ENCODE data around the gene ATP8B4. TPM values are rescaled to one million over a fixed set of nuclear protein-coding genes. Genes with fewer than 3 reads are reported as not detected.

The ATP8B4 gene
- total RNA-seq, 5 donors from 2014 or later (not counting 1 experiment from before 2014, with no cell fraction given), result 0.72 to 2.4 (median 1.3) TPM

GRCh38 chr15:50065279-50065678 is 53.8 kb downstream of the ATP8B4 start:
- POLR2A ChIA-PET, result no interaction called here
- H3K9me3 ChIP-seq, result no peaks in the 10 kb centered on the region
- Mint-ChIP-seq H3K36me3 (no peaks in the 10 kb centered on the region), H3K27me3 (peaks cover 5 to 10% of the 10 kb centered on the region in 2 donors), H3K4me3 (no peak overlapping the region), H3K9me3 (no peaks in the 10 kb centered on the region), H3K4me1 (peaks cover 0 to 3% (median 3%) of the 10 kb centered on the region in 3 donors), H3K27ac (no peak overlapping the region)
- no peak overlapping the region for H3K4me3 ChIP-seq (ENCODE audit: control insufficient read depth in 1 of 2, extremely low read depth in 1 of 2, low read length in 1 of 2)
- no peak for ATAC-seq (replicated peaks in 1 of 4)
- CTCF ChIA-PET, result no interaction called here
- H3K36me3 ChIP-seq (ENCODE audit: control insufficient read depth in 2 of 2, extremely low read depth in 1 of 2, insufficient read depth in 1 of 2, low read length in 1 of 2), result no peaks in the 10 kb centered on the region
- no peak overlapping the region for H3K27ac ChIP-seq (ENCODE audit: low read length)
- DNase-seq, result no peak
- no peaks in the 10 kb centered on the region for H3K27me3 ChIP-seq (replicated peaks in 1 of 2; ENCODE audit: control insufficient read depth in 2 of 2, extremely low read depth in 1 of 2, insufficient read depth in 2 of 2, low read length in 1 of 2)
- no CpG with 5 or more reads among the region's 2 CpGs for WGBS (ENCODE audit: insufficient coverage)
- no peaks in the 10 kb centered on the region for H3K4me1 ChIP-seq (ENCODE audit: control insufficient read depth in 1 of 2, extremely low read depth in 1 of 2, insufficient read depth in 2 of 2, low read length in 2 of 2)

GRCh38 chr15:50064673-50065072 is 54.4 kb downstream of the ATP8B4 start:
- H3K36me3 ChIP-seq (ENCODE audit: control insufficient read depth in 2 of 2, extremely low read depth in 1 of 2, insufficient read depth in 1 of 2, low read length in 1 of 2), result no peaks in the 10 kb centered on the region
- 0% methylated on average over 1 of the region's 4 CpGs for WGBS (ENCODE audit: insufficient coverage)
- Mint-ChIP-seq H3K9me3 (no peaks in the 10 kb centered on the region), H3K4me3 (no peak overlapping the region), H3K27me3 (peaks cover 5 to 10% of the 10 kb centered on the region in 2 donors), H3K4me1 (peaks cover 0 to 3% (median 3%) of the 10 kb centered on the region in 3 donors), H3K27ac (no peak overlapping the region), H3K36me3 (no peaks in the 10 kb centered on the region)
- no peak for DNase-seq
- no peak overlapping the region for H3K4me3 ChIP-seq (ENCODE audit: control insufficient read depth in 1 of 2, extremely low read depth in 1 of 2, low read length in 1 of 2)
- ChIA-PET CTCF (no interaction called here), POLR2A (no interaction called here)
- H3K27me3 ChIP-seq (replicated peaks in 1 of 2; ENCODE audit: control insufficient read depth in 2 of 2, extremely low read depth in 1 of 2, insufficient read depth in 2 of 2, low read length in 1 of 2), result no peaks in the 10 kb centered on the region
- ATAC-seq (replicated peaks in 1 of 4), result no peak
- no peak overlapping the region for H3K27ac ChIP-seq (ENCODE audit: low read length)
- no peaks in the 10 kb centered on the region for H3K9me3 ChIP-seq
- H3K4me1 ChIP-seq (ENCODE audit: control insufficient read depth in 1 of 2, extremely low read depth in 1 of 2, insufficient read depth in 2 of 2, low read length in 2 of 2), result no peaks in the 10 kb centered on the region

- H3K27me3 Mint-ChIP-seq, result peaks cover 5 to 10% of the 10 kb centered on the region in 2 donors
- H3K9me3 Mint-ChIP-seq, result no peaks in the 10 kb centered on the region
- no peak overlapping the region for H3K4me3 Mint-ChIP-seq
- Histone ChIP-seq H3K4me1 (ENCODE audit: control insufficient read depth in 1 of 2, extremely low read depth in 1 of 2, insufficient read depth in 2 of 2, low read length in 2 of 2) (no peaks in the 10 kb centered on the region), H3K4me3 (ENCODE audit: control insufficient read depth in 1 of 2, extremely low read depth in 1 of 2, low read length in 1 of 2) (no peak overlapping the region), H3K27me3 (replicated peaks in 1 of 2; ENCODE audit: control insufficient read depth in 2 of 2, extremely low read depth in 1 of 2, insufficient read depth in 2 of 2, low read length in 1 of 2) (no peaks in the 10 kb centered on the region), H3K9me3 (no peaks in the 10 kb centered on the region), H3K36me3 (ENCODE audit: control insufficient read depth in 2 of 2, extremely low read depth in 1 of 2, insufficient read depth in 1 of 2, low read length in 1 of 2) (no peaks in the 10 kb centered on the region), H3K27ac (ENCODE audit: low read length) (no peak overlapping the region)
- no CpG with 5 or more reads among the region's 2 CpGs for WGBS (ENCODE audit: insufficient coverage)
- DNase-seq (no peak), ATAC-seq (replicated peaks in 1 of 4) (no peak)
- no peak overlapping the region for H3K27ac Mint-ChIP-seq
- no peaks in the 10 kb centered on the region for H3K36me3 Mint-ChIP-seq
- POLR2A ChIA-PET, result no interaction called here
- peaks cover 0 to 3% (median 3%) of the 10 kb centered on the region in 3 donors for H3K4me1 Mint-ChIP-seq
- CTCF ChIA-PET, result no interaction called here
Observed at GRCh38 chr15:50063226-50063625, 55.8 kb downstream of the ATP8B4 start.

GRCh38 chr15:50061503-50061902 is 57.5 kb downstream of the ATP8B4 start:
- Mint-ChIP-seq H3K27me3 (peaks cover 2 to 3% of the 10 kb centered on the region in 2 donors), H3K27ac (no peak overlapping the region), H3K4me3 (no peak overlapping the region), H3K9me3 (no peaks in the 10 kb centered on the region), H3K36me3 (no peaks in the 10 kb centered on the region), H3K4me1 (peaks cover 0 to 3% (median 0%) of the 10 kb centered on the region in 3 donors)
- Histone ChIP-seq H3K4me3 (ENCODE audit: control insufficient read depth in 1 of 2, extremely low read depth in 1 of 2, low read length in 1 of 2) (no peak overlapping the region), H3K4me1 (ENCODE audit: control insufficient read depth in 1 of 2, extremely low read depth in 1 of 2, insufficient read depth in 2 of 2, low read length in 2 of 2) (no peaks in the 10 kb centered on the region), H3K27me3 (replicated peaks in 1 of 2; ENCODE audit: control insufficient read depth in 2 of 2, extremely low read depth in 1 of 2, insufficient read depth in 2 of 2, low read length in 1 of 2) (no peaks in the 10 kb centered on the region), H3K9me3 (no peaks in the 10 kb centered on the region), H3K27ac (ENCODE audit: low read length) (no peak overlapping the region), H3K36me3 (ENCODE audit: control insufficient read depth in 2 of 2, extremely low read depth in 1 of 2, insufficient read depth in 1 of 2, low read length in 1 of 2) (no peaks in the 10 kb centered on the region)
- CTCF ChIA-PET, result no interaction called here
- DNase-seq, result no peak
- POLR2A ChIA-PET, result interaction anchor here in 1 of 2 donors (0.6 kb wide), 1 partner anchor 14 kb away, joined by 3 read pairs; no protein-coding TSS in a partner anchor
- ATAC-seq (replicated peaks in 1 of 4), result no peak

- ChIA-PET CTCF (no interaction called here), POLR2A (no interaction called here)
- no peaks in the 10 kb centered on the region for H3K27me3 ChIP-seq (replicated peaks in 1 of 2; ENCODE audit: control insufficient read depth in 2 of 2, extremely low read depth in 1 of 2, insufficient read depth in 2 of 2, low read length in 1 of 2)
- peaks cover 2 to 4% of the 10 kb centered on the region in 2 donors for H3K27me3 Mint-ChIP-seq
- WGBS (ENCODE audit: insufficient coverage), result 36% methylated on average over 3 of the region's 5 CpGs
- no peaks in the 10 kb centered on the region for H3K36me3 ChIP-seq (ENCODE audit: control insufficient read depth in 2 of 2, extremely low read depth in 1 of 2, insufficient read depth in 1 of 2, low read length in 1 of 2)
- DNase-seq, result no peak
- no peak overlapping the region for H3K4me3 ChIP-seq (ENCODE audit: control insufficient read depth in 1 of 2, extremely low read depth in 1 of 2, low read length in 1 of 2)
- H3K27ac ChIP-seq (ENCODE audit: low read length), result no peak overlapping the region
- H3K9me3 ChIP-seq, result no peaks in the 10 kb centered on the region
- no peak overlapping the region for H3K27ac Mint-ChIP-seq
- H3K9me3 Mint-ChIP-seq, result no peaks in the 10 kb centered on the region
- no peak for ATAC-seq (replicated peaks in 1 of 4)
- H3K4me1 Mint-ChIP-seq, result peaks cover 0 to 3% (median 0%) of the 10 kb centered on the region in 3 donors
- no peak overlapping the region for H3K4me3 Mint-ChIP-seq
- no peaks in the 10 kb centered on the region for H3K36me3 Mint-ChIP-seq
- no peaks in the 10 kb centered on the region for H3K4me1 ChIP-seq (ENCODE audit: control insufficient read depth in 1 of 2, extremely low read depth in 1 of 2, insufficient read depth in 2 of 2, low read length in 2 of 2)
Observed at GRCh38 chr15:50059883-50060282, 59.1 kb downstream of the ATP8B4 start.

GRCh38 chr15:50059203-50059772 is 59.7 kb downstream of the ATP8B4 start:
- ChIA-PET POLR2A (no interaction called here), CTCF (no interaction called here)
- Histone ChIP-seq H3K27me3 (replicated peaks in 1 of 2; ENCODE audit: control insufficient read depth in 2 of 2, extremely low read depth in 1 of 2, insufficient read depth in 2 of 2, low read length in 1 of 2) (no peaks in the 10 kb centered on the region), H3K36me3 (ENCODE audit: control insufficient read depth in 2 of 2, extremely low read depth in 1 of 2, insufficient read depth in 1 of 2, low read length in 1 of 2) (no peaks in the 10 kb centered on the region), H3K27ac (ENCODE audit: low read length) (no peak overlapping the region), H3K4me3 (ENCODE audit: control insufficient read depth in 1 of 2, extremely low read depth in 1 of 2, low read length in 1 of 2) (no peak overlapping the region), H3K4me1 (ENCODE audit: control insufficient read depth in 1 of 2, extremely low read depth in 1 of 2, insufficient read depth in 2 of 2, low read length in 2 of 2) (no peaks in the 10 kb centered on the region), H3K9me3 (no peaks in the 10 kb centered on the region)
- ATAC-seq (replicated peaks in 1 of 4), result no peak
- no peak for DNase-seq
- no peak overlapping the region for H3K27ac Mint-ChIP-seq
- no peaks in the 10 kb centered on the region for H3K9me3 Mint-ChIP-seq
- peaks cover 2 to 6% of the 10 kb centered on the region in 2 donors for H3K27me3 Mint-ChIP-seq
- 100% methylated on average over 1 of the region's 5 CpGs for WGBS (ENCODE audit: insufficient coverage)
- H3K4me3 Mint-ChIP-seq, result no peak overlapping the region
- H3K4me1 Mint-ChIP-seq, result no peaks in the 10 kb centered on the region
- no peaks in the 10 kb centered on the region for H3K36me3 Mint-ChIP-seq

Measured in T-cell (primary cell).